Natural killer cell treated with Interleukin-12 subunit alpha and Interleukin-12 subunit beta and Interleukin-15 and Interleukin-18, amount 100 ng/mL, for 72 hours (primary cell): Measurements from ENCODE around the gene ZMIZ1. TPM values are rescaled to one million over a fixed set of nuclear protein-coding genes. Genes with fewer than 3 reads are reported as not detected.

Source experiments
- ATAC-seq, 2 donors: fragments of 150-1000 bp; cut with Tn5 transposase in 1 of 2; sonication (Bioruptor Pico), chemical (Tn5 transposase) in 1 of 2; 2 replicates each; pipeline ENCODE4 v1.10.0; 2021
- DNase-seq: peaks from one replicate; pipeline ENCODE4 v3.0.0; 2022; ENCODE audit warnings: low spot score
- H3K27ac Mint-ChIP-seq, 2 donors: 1 replicate in 1 of 2; 2 replicates in 1 of 2; pipeline ENCODE4 v1.8.0; 2022; ENCODE audit warnings: mixed read lengths in 2 of 2, mild to moderate bottlenecking in 1 of 2, moderate library complexity in 1 of 2
- H3K27me3 Mint-ChIP-seq, 2 donors: 1 replicate in 1 of 2; 2 replicates in 1 of 2; pipeline ENCODE4 v1.8.0; 2022; ENCODE audit warnings: mixed read lengths in 2 of 2
- H3K36me3 Mint-ChIP-seq: one replicate; pipeline ENCODE4 v1.8.0; 2022; ENCODE audit warnings: mixed read lengths
- H3K4me1 Mint-ChIP-seq, 2 donors: 1 replicate in 1 of 2; 2 replicates in 1 of 2; pipeline ENCODE4 v1.8.0; 2022; ENCODE audit warnings: low read depth in 2 of 2, mixed read lengths in 2 of 2, mild to moderate bottlenecking in 1 of 2
- H3K4me3 Mint-ChIP-seq: one replicate; pipeline ENCODE4 v1.8.0; 2022; ENCODE audit warnings: mixed read lengths
- H3K9me3 Mint-ChIP-seq: 2 replicates; pipeline ENCODE4 v1.8.0; 2022; ENCODE audit warnings: mixed read lengths
- total RNA-seq, 2 donors: library from RNA; stranded (reverse); gene quantifications; one replicate each; pipeline ENCODE4 v1.2.3, GENCODE V29; 2022

Gene ZMIZ1
- total RNA-seq, 2 donors from 2014 or later, result 49.7 to 54.4 TPM

DNA sequence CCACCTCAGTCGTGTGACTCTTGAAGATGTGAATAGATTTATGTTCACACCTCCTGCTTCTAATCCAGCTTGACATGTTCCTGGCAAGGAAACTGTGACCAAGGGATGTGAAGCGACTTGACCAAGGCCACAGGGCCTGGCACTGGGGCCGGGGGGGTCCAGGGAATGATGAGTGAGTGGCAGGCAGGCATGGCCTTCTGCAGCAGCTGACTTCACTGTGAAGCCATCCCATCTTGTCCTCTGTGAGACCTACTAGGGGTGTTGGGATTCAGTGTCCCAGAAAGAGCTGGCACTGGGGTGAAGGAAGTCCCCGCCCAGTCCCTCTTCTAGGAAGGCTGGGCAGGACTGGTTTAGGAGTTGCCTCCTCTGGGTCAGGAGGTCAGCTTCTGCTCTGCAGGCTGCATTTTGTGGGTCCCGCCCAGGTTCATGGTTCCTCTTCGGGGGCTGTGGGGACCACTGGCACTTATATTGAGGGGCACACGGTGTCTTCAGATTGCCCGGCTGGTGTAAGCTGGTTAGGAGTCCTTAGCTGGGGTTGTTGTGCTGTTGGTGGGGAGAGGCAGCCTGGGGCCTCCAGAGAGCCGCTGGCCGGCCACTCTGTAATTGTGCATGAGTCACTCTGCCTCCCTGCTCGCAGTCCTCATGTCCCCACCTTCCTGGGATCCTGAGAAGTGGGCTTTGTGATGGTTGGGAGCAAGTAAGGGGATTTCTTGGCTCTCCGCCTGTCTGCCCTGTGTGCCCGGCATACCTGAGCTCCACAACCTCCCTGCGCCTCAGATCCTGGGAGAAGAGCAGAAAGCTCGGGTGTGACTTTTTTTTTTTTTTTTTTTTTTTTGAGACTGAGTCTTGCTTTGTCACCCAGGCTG is 11.0 kb downstream of the ZMIZ1 start:
- Mint-ChIP-seq H3K36me3 (no peaks in the 10 kb centered on the region), H3K9me3 (no peaks in the 10 kb centered on the region), H3K27me3 (no peaks in the 10 kb centered on the region), H3K27ac (no peak overlapping the region), H3K4me1 (peaks cover 36 to 39% of the 10 kb centered on the region in 2 donors), H3K4me3 (no peak overlapping the region)
- DNase-seq (no peak), ATAC-seq (no peak)

DNA sequence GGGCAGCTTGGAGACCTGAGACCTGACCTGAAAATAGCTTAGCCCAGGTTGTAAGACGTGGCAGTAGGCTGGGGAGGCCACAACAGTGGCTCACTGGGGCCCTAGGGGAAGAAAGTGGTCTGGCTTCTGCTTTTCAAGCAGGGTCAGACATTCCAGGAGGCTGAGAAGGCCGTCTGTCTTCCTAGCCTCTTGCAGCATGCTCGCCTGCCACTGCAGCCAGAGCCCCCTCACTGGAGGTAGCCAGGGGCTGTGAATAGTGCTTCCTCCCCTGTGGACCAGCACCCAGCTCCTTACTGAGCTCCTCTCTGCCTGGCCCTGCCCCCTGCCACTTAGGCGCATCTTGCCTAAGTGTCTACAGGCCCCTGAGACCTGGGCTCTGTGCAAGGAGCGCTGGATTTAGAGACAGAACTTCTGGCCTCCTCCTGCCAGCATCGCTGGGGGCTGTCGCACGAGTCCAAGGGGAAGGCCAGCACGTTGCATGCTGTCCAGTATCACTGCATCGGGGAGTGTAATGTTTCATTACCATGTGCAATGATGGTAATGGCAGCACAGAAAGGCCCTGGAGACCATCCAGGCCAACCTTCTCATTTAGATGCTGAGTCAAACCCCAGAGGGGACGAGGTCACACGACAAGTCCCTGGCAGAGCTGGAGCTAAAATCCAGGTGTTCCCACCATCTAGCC is 12.7 kb downstream of the ZMIZ1 start:
- ATAC-seq (no peak), DNase-seq (no peak)
- Mint-ChIP-seq H3K4me1 (peaks cover 30 to 36% of the 10 kb centered on the region in 2 donors), H3K27me3 (no peaks in the 10 kb centered on the region), H3K9me3 (no peaks in the 10 kb centered on the region), H3K4me3 (no peak overlapping the region), H3K27ac (peak overlapping the region in 1 of 2 donors; percentile 83), H3K36me3 (no peaks in the 10 kb centered on the region)

DNA sequence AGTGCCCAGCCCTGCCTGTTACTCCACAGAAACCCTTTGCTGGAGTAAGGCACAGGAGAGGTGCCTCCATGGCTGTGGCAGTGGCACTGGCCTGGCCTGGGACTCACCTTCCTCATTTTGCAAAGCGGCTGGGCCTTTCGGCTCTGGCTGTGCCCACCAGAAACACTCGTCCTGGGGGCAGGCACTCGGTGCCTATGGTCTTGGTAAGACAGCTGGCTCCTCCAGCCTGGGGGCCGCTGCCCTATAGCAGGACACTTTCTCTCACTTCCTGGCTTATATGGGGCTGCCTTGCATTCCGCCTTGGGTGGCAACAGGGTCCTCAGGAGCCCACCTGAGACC is 13.2 kb downstream of the ZMIZ1 start:
- H3K9me3 Mint-ChIP-seq, result no peaks in the 10 kb centered on the region
- H3K36me3 Mint-ChIP-seq, result no peaks in the 10 kb centered on the region
- no peak overlapping the region for H3K27ac Mint-ChIP-seq
- DNase-seq (no peak), ATAC-seq (no peak)
- no peak overlapping the region for H3K4me3 Mint-ChIP-seq
- H3K4me1 Mint-ChIP-seq, result peaks cover 33 to 38% of the 10 kb centered on the region in 2 donors
- no peaks in the 10 kb centered on the region for H3K27me3 Mint-ChIP-seq

DNA sequence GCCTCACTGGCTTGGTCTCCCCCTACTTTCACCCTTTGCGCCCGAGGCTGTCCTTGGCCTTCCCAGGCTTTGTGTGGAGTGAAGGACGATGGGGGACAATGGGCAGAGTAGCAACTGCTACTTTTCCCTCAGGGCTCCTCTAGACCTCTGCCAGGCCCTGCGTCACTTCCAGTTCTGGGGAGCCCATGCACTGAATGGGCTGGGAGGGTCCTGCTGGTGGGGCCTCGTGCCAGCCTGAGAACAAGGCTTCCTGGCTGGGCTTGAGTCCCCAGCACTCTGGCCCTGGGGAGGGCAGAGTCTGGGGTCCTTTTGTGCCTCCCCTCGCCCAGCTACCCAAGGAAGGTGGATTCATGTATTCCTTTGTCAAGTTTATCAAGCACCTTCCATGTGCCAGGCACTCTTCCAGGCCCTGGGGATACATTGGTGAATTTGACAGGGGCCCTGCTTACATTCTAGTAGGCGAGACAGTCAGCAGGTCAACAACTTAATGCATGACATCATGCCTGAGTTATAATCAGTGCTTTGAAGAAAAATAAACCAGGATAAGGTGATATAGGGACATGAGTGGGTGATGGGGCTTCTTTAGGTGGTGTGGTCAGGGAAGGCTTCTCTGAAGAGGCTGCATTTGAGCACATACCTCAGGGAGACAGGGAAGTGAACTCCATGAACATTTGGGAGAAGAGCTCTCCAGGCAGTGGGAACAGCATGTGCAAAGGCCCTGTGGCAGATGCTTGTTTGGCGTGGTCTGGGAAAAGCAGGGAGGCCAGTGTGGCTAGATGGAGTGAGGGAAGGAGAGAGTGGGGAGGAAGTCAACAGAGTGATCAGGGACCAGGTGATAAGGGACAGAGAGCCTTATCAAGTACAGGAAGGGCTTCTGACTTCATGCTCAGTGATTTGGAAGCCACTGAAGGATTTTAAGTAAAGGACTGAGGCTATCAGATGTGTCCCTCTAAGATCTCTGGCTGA is 14.1 kb downstream of the ZMIZ1 start:
- DNase-seq (no peak), ATAC-seq (no peak)
- Mint-ChIP-seq H3K27ac (peak overlapping the region in 1 of 2 donors; percentile 75), H3K4me3 (peak overlapping the region; percentile 33), H3K9me3 (no peaks in the 10 kb centered on the region), H3K36me3 (no peaks in the 10 kb centered on the region), H3K4me1 (peaks cover 41 to 45% of the 10 kb centered on the region in 2 donors), H3K27me3 (no peaks in the 10 kb centered on the region)

GRCh38 chr10:79084012-79084971 is 15.5 kb downstream of the ZMIZ1 start:
- Mint-ChIP-seq H3K4me3 (peak overlapping the region; percentile 58), H3K36me3 (no peaks in the 10 kb centered on the region), H3K4me1 (peaks cover 39 to 44% of the 10 kb centered on the region in 2 donors), H3K27me3 (no peaks in the 10 kb centered on the region), H3K9me3 (no peaks in the 10 kb centered on the region), H3K27ac (peak overlapping the region; percentile 65 to 75)
- peak; percentile 74 to 77 for ATAC-seq
- no peak for DNase-seq

- H3K36me3 Mint-ChIP-seq, result no peaks in the 10 kb centered on the region
- H3K9me3 Mint-ChIP-seq, result no peaks in the 10 kb centered on the region
- ATAC-seq (no peak), DNase-seq (no peak)
- no peak overlapping the region for H3K4me3 Mint-ChIP-seq
- peaks cover 34 to 40% of the 10 kb centered on the region in 2 donors for H3K4me1 Mint-ChIP-seq
- no peaks in the 10 kb centered on the region for H3K27me3 Mint-ChIP-seq
- peak overlapping the region in 1 of 2 donors; percentile 75 for H3K27ac Mint-ChIP-seq
Observed at GRCh38 chr10:79084972-79085597, 16.3 kb downstream of the ZMIZ1 start.

GRCh38 chr10:79086822-79087221 is 18.1 kb downstream of the ZMIZ1 start:
- no peak overlapping the region for H3K4me3 Mint-ChIP-seq
- peaks cover 38 to 51% of the 10 kb centered on the region in 2 donors for H3K4me1 Mint-ChIP-seq
- ATAC-seq, result no peak
- no peaks in the 10 kb centered on the region for H3K36me3 Mint-ChIP-seq
- no peaks in the 10 kb centered on the region for H3K27me3 Mint-ChIP-seq
- H3K9me3 Mint-ChIP-seq, result no peaks in the 10 kb centered on the region
- DNase-seq, result no peak
- H3K27ac Mint-ChIP-seq, result no peak overlapping the region

- Mint-ChIP-seq H3K36me3 (no peaks in the 10 kb centered on the region), H3K9me3 (no peaks in the 10 kb centered on the region), H3K4me3 (no peak overlapping the region), H3K27me3 (no peaks in the 10 kb centered on the region), H3K4me1 (peaks cover 42 to 54% of the 10 kb centered on the region in 2 donors), H3K27ac (peak overlapping the region in 1 of 2 donors; percentile 22)
- DNase-seq, result no peak
- no peak for ATAC-seq
Observed at GRCh38 chr10:79087721-79088120, 19.0 kb downstream of the ZMIZ1 start.

GRCh38 chr10:79088176-79088575 is 19.4 kb downstream of the ZMIZ1 start:
- DNase-seq, result no peak
- Mint-ChIP-seq H3K36me3 (no peaks in the 10 kb centered on the region), H3K4me3 (no peak overlapping the region), H3K27ac (no peak overlapping the region), H3K27me3 (no peaks in the 10 kb centered on the region), H3K4me1 (peaks cover 40 to 51% of the 10 kb centered on the region in 2 donors), H3K9me3 (no peaks in the 10 kb centered on the region)
- ATAC-seq, result no peak

- Mint-ChIP-seq H3K9me3 (no peaks in the 10 kb centered on the region), H3K27ac (no peak overlapping the region), H3K27me3 (no peaks in the 10 kb centered on the region), H3K36me3 (no peaks in the 10 kb centered on the region), H3K4me3 (no peak overlapping the region), H3K4me1 (peaks cover 34 to 50% of the 10 kb centered on the region in 2 donors)
- ATAC-seq, result no peak
- no peak for DNase-seq
Observed at GRCh38 chr10:79088613-79089355, 20.0 kb downstream of the ZMIZ1 start.

DNA sequence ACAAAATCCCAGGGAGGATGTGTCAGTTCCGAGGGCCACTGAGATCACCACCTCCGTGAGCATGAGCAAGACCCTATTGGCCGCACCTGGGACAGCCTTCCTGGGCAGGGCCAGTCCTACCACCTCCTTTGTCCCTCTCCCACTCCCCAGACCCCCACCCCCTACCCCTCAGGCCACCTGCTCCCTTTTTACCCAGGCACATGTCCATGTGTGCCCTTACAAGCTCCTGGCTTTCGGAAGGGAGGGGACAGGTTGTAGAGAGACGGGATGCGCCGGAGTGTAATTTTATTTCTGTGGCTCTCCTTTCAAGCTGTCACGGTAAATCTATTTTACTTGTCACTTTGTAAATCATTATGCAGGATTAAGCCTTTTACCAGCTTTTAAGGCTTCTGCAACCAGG is 20.9 kb downstream of the ZMIZ1 start:
- Mint-ChIP-seq H3K27me3 (no peaks in the 10 kb centered on the region), H3K9me3 (no peaks in the 10 kb centered on the region), H3K27ac (no peak overlapping the region), H3K4me3 (no peak overlapping the region), H3K4me1 (peaks cover 26 to 42% of the 10 kb centered on the region in 2 donors), H3K36me3 (no peaks in the 10 kb centered on the region)
- no peak for DNase-seq
- ATAC-seq, result no peak
